Upper lobe of left lung (tissue), 6 donors: Measurements from ENCODE around the gene CUBN. TPM values are rescaled to one million over a fixed set of nuclear protein-coding genes. Genes with fewer than 3 reads are reported as not detected.

Source experiments
- ATAC-seq, 2 donors: fragments of 200-7000 bp; cut with Tn5 transposase; one replicate each; pipeline ENCODE4 v1.9.1; 2022; ENCODE audit warnings: mild to moderate bottlenecking in 2 of 2, moderate library complexity in 2 of 2; ENCODE audit not compliant: low FRiP score in 2 of 2
- DNase-seq, 2 donors: peaks; one replicate each; pipeline ENCODE4 v3.0.0-alpha.2; 2019 to 2020
- H3K27ac ChIP-seq, 4 donors: fragments of 200-600 bp; sonication (generic); one replicate each; pipeline ENCODE4 v1.5.1; 2016 to 2019
- H3K27me3 ChIP-seq, 4 donors: fragments of 200-600 bp; sonication (generic); one replicate each; pipeline ENCODE4 v1.5.1; 2017 to 2019
- H3K36me3 ChIP-seq, 4 donors: fragments of 200-600 bp; sonication (generic); one replicate each; pipeline ENCODE4 v1.5.1; 2016 to 2019
- H3K4me1 ChIP-seq, 4 donors: fragments of 200-600 bp; sonication (generic); one replicate each; pipeline ENCODE4 v1.5.1; 2018 to 2019
- H3K4me3 ChIP-seq, 4 donors: fragments of 200-600 bp; sonication (generic); one replicate each; pipeline ENCODE4 v1.5.1; 2017 to 2019; ENCODE audit warnings: mild to moderate bottlenecking in 2 of 4, moderate library complexity in 1 of 4
- H3K9me3 ChIP-seq, 4 donors: fragments of 200-600 bp; sonication (generic); one replicate each; pipeline ENCODE4 v1.5.1; 2018 to 2019
- EP300 ChIP-seq, 4 donors: sonication (generic); formaldehyde crosslinking; IDR thresholded peaks; one replicate each; pipeline ENCODE4 v1.5.1; 2017; ENCODE audit warnings: antibody characterized with exemption in 4 of 4, control low read depth in 2 of 4
- POLR2A ChIP-seq, 4 donors: fragments of 450-650 bp; IDR thresholded peaks; one replicate each; pipeline ENCODE4 v1.5.1; 2016 to 2017; ENCODE audit warnings: antibody characterized with exemption in 4 of 4, mild to moderate bottlenecking in 2 of 4
- POLR2AphosphoS5 ChIP-seq, 2 donors: sonication (generic); formaldehyde crosslinking; IDR thresholded peaks; one replicate each; pipeline ENCODE4 v1.5.1; 2017; ENCODE audit warnings: antibody characterized with exemption in 2 of 2
- WGBS, 2 donors: methylation state at CpG; one replicate each; pipeline ENCODE4 v1.1.5; 2017 to 2018; 5-methylcytosine and 5-hydroxymethylcytosine counted together
- total RNA-seq, 6 donors: library from RNA; depleted of rRNA in 4 of 6; stranded (reverse); fragments of >200 nt in 4 of 6; gene quantifications; one replicate each; pipeline versions ENCODE4 v1.1.0 to v1.2.1, GENCODE V29; 2016 to 2021
- TF ChIP-seq, protein P1 (sequence below), 6 experiments: fragments of 450-650 bp in 4 of 6; fragments of 200-600 bp in 2 of 6; sonication (generic) in 2 of 6; IDR thresholded peaks; one replicate each; pipeline ENCODE4 v1.5.1; 2016 to 2019; ENCODE audit warnings: antibody characterized with exemption in 6 of 6
- donor health status: DM: no; HTN: no; CAD: no; lungs with moderate emphysema.
- donor health status: DM: no; HTN: yes; CAD: no; lungs with severe emphysema.

The CUBN gene
- total RNA-seq, 6 donors from 2014 or later, result 1.0 to 9.4 (median 5.3) TPM

GRCh38 chr10:16916496-16916895 lies 213.1 kb downstream of the CUBN start:
- no peak for ATAC-seq
- no peaks in the 10 kb centered on the region for H3K36me3 ChIP-seq
- no peak overlapping the region for H3K4me3 ChIP-seq
- no peak overlapping the region for H3K27ac ChIP-seq
- 98 to 100% methylated on average over 6 of the region's 6 CpGs for WGBS, 2 donors
- no peak for DNase-seq
- no peaks in the 10 kb centered on the region for H3K27me3 ChIP-seq
- TF ChIP-seq EP300 (IDR thresholded peaks at IDR 0.05), result no peak
- no peak for TF ChIP-seq POLR2A (IDR thresholded peaks at IDR 0.05)
- H3K4me1 ChIP-seq, result no peaks in the 10 kb centered on the region
- no peaks in the 10 kb centered on the region for H3K9me3 ChIP-seq

DNA sequence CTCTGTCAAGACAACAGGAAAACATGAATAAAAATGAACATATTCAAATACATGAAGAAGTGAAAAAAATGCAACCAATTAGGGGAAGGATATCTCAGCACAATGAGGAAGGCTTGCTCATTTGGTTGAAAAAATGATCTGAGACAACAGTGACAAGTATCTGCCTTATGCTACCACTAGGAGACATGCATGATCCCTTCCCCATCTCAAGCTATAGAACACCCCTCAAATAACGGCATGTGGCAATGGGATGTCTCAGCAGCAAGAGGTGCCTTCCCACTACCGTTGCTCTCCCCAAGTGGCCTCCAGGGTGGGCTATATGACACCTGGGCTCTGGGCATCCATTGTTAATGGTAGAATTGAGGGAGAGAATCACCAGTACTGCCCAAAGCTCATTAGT lies 214.3 kb downstream of the CUBN start:
- ATAC-seq, result no peak
- Histone ChIP-seq H3K4me3 (no peak overlapping the region), H3K4me1 (no peaks in the 10 kb centered on the region), H3K27ac (no peak overlapping the region), H3K27me3 (no peaks in the 10 kb centered on the region), H3K36me3 (no peaks in the 10 kb centered on the region), H3K9me3 (no peaks in the 10 kb centered on the region)
- WGBS, 2 donors, result 74 to 90% methylated on average over 2 of the region's 2 CpGs
- TF ChIP-seq, protein P1, sequence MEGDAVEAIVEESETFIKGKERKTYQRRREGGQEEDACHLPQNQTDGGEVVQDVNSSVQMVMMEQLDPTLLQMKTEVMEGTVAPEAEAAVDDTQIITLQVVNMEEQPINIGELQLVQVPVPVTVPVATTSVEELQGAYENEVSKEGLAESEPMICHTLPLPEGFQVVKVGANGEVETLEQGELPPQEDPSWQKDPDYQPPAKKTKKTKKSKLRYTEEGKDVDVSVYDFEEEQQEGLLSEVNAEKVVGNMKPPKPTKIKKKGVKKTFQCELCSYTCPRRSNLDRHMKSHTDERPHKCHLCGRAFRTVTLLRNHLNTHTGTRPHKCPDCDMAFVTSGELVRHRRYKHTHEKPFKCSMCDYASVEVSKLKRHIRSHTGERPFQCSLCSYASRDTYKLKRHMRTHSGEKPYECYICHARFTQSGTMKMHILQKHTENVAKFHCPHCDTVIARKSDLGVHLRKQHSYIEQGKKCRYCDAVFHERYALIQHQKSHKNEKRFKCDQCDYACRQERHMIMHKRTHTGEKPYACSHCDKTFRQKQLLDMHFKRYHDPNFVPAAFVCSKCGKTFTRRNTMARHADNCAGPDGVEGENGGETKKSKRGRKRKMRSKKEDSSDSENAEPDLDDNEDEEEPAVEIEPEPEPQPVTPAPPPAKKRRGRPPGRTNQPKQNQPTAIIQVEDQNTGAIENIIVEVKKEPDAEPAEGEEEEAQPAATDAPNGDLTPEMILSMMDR (IDR thresholded peaks at IDR 0.05), result no peak
- TF ChIP-seq EP300 (IDR thresholded peaks at IDR 0.05) (no peak), POLR2A (IDR thresholded peaks at IDR 0.05) (no peak)
- DNase-seq, result no peak

DNA sequence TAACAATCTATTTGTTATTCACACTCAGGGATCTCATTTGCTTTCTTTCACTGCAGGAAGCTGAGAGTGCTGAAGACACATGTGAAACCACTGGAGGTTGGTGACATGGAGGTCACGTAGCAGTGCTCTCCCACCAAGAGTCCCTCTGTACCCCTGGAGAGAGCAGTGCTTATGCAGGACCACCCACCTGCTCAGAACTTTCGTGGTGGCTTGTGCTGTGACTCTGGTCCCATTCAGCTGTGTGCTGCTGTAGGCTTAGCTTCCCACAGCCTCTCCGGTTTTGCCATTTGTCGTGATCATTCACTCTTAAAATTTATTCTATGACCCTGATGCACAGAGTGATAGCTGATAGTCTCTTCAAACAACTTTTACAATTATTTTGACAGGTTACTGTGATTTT lies 216.3 kb downstream of the CUBN start:
- 89 to 92% methylated on average over 4 of the region's 4 CpGs for WGBS, 2 donors
- TF ChIP-seq POLR2A (IDR thresholded peaks at IDR 0.05) (no peak), POLR2AphosphoS5 (IDR thresholded peaks at IDR 0.05) (no peak), EP300 (IDR thresholded peaks at IDR 0.05) (no peak)
- TF ChIP-seq, protein P1 (IDR thresholded peaks at IDR 0.05), result no peak
- no peak overlapping the region for H3K27ac ChIP-seq
- no peak overlapping the region for H3K4me3 ChIP-seq
- H3K36me3 ChIP-seq, result no peaks in the 10 kb centered on the region
- H3K27me3 ChIP-seq, result no peaks in the 10 kb centered on the region
- no peak for DNase-seq
- no peaks in the 10 kb centered on the region for H3K9me3 ChIP-seq
- no peak for ATAC-seq
- H3K4me1 ChIP-seq, result no peaks in the 10 kb centered on the region

DNA sequence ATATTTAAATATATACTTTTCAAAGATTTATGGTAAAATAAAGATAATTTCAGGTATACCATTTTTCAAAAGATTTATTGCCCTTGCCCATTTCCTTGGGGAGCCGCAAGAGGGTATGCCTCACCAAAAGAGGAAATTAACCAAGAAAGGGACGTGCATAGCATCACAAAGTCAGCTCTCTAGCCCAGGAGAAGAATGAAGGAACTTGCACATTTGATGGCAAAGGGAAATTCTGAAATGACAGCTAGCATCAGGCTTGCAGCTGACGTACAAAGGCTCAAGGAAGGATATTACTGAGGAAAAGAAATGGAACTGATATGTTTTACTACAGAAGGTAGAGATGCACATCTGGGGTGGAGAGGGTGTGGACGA lies 218.8 kb downstream of the CUBN start:
- Histone ChIP-seq H3K27ac (no peak overlapping the region), H3K36me3 (no peaks in the 10 kb centered on the region), H3K4me3 (no peak overlapping the region), H3K27me3 (no peaks in the 10 kb centered on the region), H3K9me3 (no peaks in the 10 kb centered on the region), H3K4me1 (no peaks in the 10 kb centered on the region)
- ATAC-seq (peak in 1 of 2 donors; percentile 46), DNase-seq (no peak)
- TF ChIP-seq EP300 (IDR thresholded peaks at IDR 0.05), result no peak
- no peak for TF ChIP-seq POLR2AphosphoS5 (IDR thresholded peaks at IDR 0.05)
- TF ChIP-seq, protein P1 (IDR thresholded peaks at IDR 0.05), result no peak
- no peak for TF ChIP-seq POLR2A (IDR thresholded peaks at IDR 0.05)
- WGBS, 2 donors, result 58 to 78% methylated on average over 4 of the region's 4 CpGs

DNA sequence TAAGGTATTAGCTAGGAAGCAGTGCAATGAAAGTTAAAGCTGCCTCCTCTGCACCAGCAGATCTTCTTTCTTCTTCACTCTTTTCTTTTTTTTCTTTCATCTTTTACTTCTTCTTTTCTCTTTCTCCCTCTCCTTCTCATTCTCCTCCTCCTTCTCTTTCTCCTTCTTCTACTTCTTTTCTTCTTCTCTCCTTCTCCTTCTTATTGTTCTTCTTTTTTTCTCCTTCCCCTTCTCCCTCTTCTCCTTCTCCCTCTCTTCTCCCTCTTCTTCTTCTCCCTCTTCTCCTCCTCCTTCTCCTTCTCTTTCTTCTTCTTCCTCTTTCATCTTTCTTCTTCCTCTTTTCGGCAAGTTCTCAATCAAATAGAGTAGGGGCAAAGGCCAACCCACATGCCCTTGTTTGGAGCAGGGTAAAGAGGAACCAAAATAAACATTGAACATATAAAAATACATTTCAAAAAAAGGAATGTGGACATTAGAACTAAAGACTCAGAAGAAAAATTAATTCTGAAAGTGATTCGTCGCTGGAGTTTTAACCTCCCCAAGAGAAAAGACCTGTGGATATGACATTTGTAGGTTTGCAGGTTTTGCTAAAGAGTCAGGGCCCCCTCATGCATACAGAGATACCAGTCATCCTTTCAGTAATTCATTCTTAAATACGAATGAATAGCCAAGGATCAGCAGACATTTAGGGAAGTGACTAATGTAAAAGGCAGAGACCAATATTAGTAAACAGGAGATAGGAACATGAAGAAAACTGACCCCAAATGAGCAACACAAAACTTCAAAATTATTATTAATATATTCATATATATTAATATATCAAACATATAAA lies 219.4 kb downstream of the CUBN start:
- peak in 1 of 2 donors; percentile 34 for ATAC-seq
- WGBS, 2 donors, result 45 to 67% methylated on average over 4 of the region's 4 CpGs

More for the DNA sequence above, 219.4 kb downstream of the CUBN start:
- TF ChIP-seq POLR2A (IDR thresholded peaks at IDR 0.05), result no peak
- TF ChIP-seq POLR2AphosphoS5 (IDR thresholded peaks at IDR 0.05), result no peak
- TF ChIP-seq EP300 (IDR thresholded peaks at IDR 0.05), result no peak
- TF ChIP-seq, protein P1 (IDR thresholded peaks at IDR 0.05), result no peak
- no peaks in the 10 kb centered on the region for H3K9me3 ChIP-seq
- no peak overlapping the region for H3K4me3 ChIP-seq
- no peaks in the 10 kb centered on the region for H3K36me3 ChIP-seq
- no peaks in the 10 kb centered on the region for H3K4me1 ChIP-seq
- H3K27ac ChIP-seq, result no peak overlapping the region
- no peaks in the 10 kb centered on the region for H3K27me3 ChIP-seq
- no peak for DNase-seq
